HEK293 (cell line): Measurements from ENCODE around the gene SLC30A5.

Experiments used
- CTCF ChIA-PET: fragments of 350-600 bp; formaldehyde crosslinking; extraction: SDS; loops from one replicate; lab custom pipeline; 2021; ENCODE audit warnings: antibody characterized with exemption; lab: Yijun Ruan, JAX
- POLR2A ChIA-PET: fragments of 300-600 bp; formaldehyde crosslinking; extraction: SDS; loops from one replicate; lab custom pipeline; 2020; ENCODE audit warnings: antibody characterized with exemption, inconsistent platforms; lab: Yijun Ruan, JAX
- H3K27ac ChIP-seq: fragments of 200-500 bp; sonication (Bioruptor generic); 2 replicates; pipeline ENCODE4 v1.5.1; 2014; ENCODE audit warnings: low read depth, low read length, control low read depth, inconsistent platforms; ENCODE audit errors: extremely low read depth
- H3K36me3 ChIP-seq, 2 experiments: fragments of 200-500 bp in 1 of 2; sonication (Bioruptor generic) in 1 of 2; 1 replicate in 1 of 2; 2 replicates in 1 of 2; pipeline ENCODE4 v1.5.1; 2014 to 2017; ENCODE audit warnings: inconsistent platforms in 2 of 2, low read length in 2 of 2; ENCODE audit not compliant: control insufficient read depth in 2 of 2, insufficient read depth in 1 of 2
- H3K4me1 ChIP-seq: fragments of 200-500 bp; sonication (Bioruptor generic); 2 replicates; pipeline ENCODE4 v1.5.1; 2014; ENCODE audit warnings: mild to moderate bottlenecking, low read length, inconsistent platforms; ENCODE audit not compliant: control insufficient read depth, insufficient read depth
- H3K4me3 ChIP-seq: 2 replicates; pipeline ENCODE4 v1.5.1; 2011; ENCODE audit warnings: low read depth, mild to moderate bottlenecking, control low read depth, low read length, moderate library complexity
- H3K9me3 ChIP-seq: fragments of 200-500 bp; sonication (Bioruptor generic); 2 replicates; pipeline ENCODE4 v1.5.1; 2014; ENCODE audit warnings: low read depth, low read length, inconsistent platforms; ENCODE audit not compliant: control insufficient read depth, insufficient read depth
- GLI2 ChIP-seq: fragments of 450-650 bp; formaldehyde crosslinking; IDR thresholded peaks from 2 replicates; pipeline ENCODE4; 2017; ENCODE audit warnings: missing biosample characterization, missing genetic modification characterization, low read depth, borderline replicate concordance
- KLF7 ChIP-seq: fragments of 450-650 bp; formaldehyde crosslinking; IDR thresholded peaks from 2 replicates; pipeline ENCODE4 v1.5.1; 2016; ENCODE audit warnings: missing biosample characterization, missing genetic modification characterization, borderline replicate concordance
- MZF1 ChIP-seq: fragments of 450-650 bp; formaldehyde crosslinking; IDR thresholded peaks from 2 replicates; pipeline ENCODE4 v1.5.1; 2017; ENCODE audit warnings: missing biosample characterization, missing genetic modification characterization, borderline replicate concordance
- PATZ1 ChIP-seq: fragments of 450-650 bp; formaldehyde crosslinking; IDR thresholded peaks from 2 replicates; pipeline ENCODE4 v1.5.1; 2016; ENCODE audit warnings: missing biosample characterization, missing genetic modification characterization
- PRDM6 ChIP-seq: fragments of 450-650 bp; formaldehyde crosslinking; IDR thresholded peaks from 2 replicates; pipeline ENCODE4 v1.5.1; 2017; ENCODE audit warnings: missing biosample characterization, missing genetic modification characterization
- ZBTB10 ChIP-seq: fragments of 450-650 bp; formaldehyde crosslinking; IDR thresholded peaks from 2 replicates; pipeline ENCODE4 v1.5.1; 2016; ENCODE audit warnings: missing biosample characterization, missing genetic modification characterization
- ZFP37 ChIP-seq: fragments of 450-650 bp; formaldehyde crosslinking; IDR thresholded peaks from 2 replicates; pipeline ENCODE4 v1.5.1; 2016; ENCODE audit warnings: missing biosample characterization, missing genetic modification characterization
- ZNF112 ChIP-seq: fragments of 450-650 bp; formaldehyde crosslinking; IDR thresholded peaks from 2 replicates; pipeline ENCODE4 v1.5.0; 2017; ENCODE audit warnings: missing biosample characterization, missing genetic modification characterization
- ZNF155 ChIP-seq: fragments of 450-650 bp; formaldehyde crosslinking; IDR thresholded peaks from 2 replicates; pipeline ENCODE4 v1.5.1; 2016; ENCODE audit warnings: missing biosample characterization, missing genetic modification characterization
- ZNF157 ChIP-seq: fragments of 450-650 bp; formaldehyde crosslinking; IDR thresholded peaks from 2 replicates; pipeline ENCODE4 v1.5.1; 2016; ENCODE audit warnings: missing biosample characterization, missing genetic modification characterization
- ZNF19 ChIP-seq: fragments of 450-650 bp; formaldehyde crosslinking; IDR thresholded peaks from 2 replicates; pipeline ENCODE4; 2016; ENCODE audit warnings: missing biosample characterization, missing genetic modification characterization, low read depth
- ZNF214 ChIP-seq: fragments of 450-650 bp; formaldehyde crosslinking; IDR thresholded peaks from 2 replicates; pipeline ENCODE4 v1.5.1; 2017; ENCODE audit warnings: missing biosample characterization, mild to moderate bottlenecking, missing genetic modification characterization, borderline replicate concordance
- ZNF335 ChIP-seq: fragments of 450-650 bp; formaldehyde crosslinking; conservative IDR thresholded peaks from 2 replicates; pipeline ENCODE4 v1.5.1; 2016; ENCODE audit warnings: missing biosample characterization, missing genetic modification characterization
- ZNF580 ChIP-seq: fragments of 450-650 bp; formaldehyde crosslinking; IDR thresholded peaks from 2 replicates; pipeline ENCODE4 v1.5.1; 2016; ENCODE audit warnings: missing biosample characterization, missing genetic modification characterization
- ZNF664 ChIP-seq: fragments of 450-650 bp; formaldehyde crosslinking; IDR thresholded peaks from 2 replicates; pipeline ENCODE4 v1.5.1; 2016; ENCODE audit warnings: missing biosample characterization, missing genetic modification characterization
- ZNF704 ChIP-seq: fragments of 450-650 bp; formaldehyde crosslinking; IDR thresholded peaks from 2 replicates; pipeline ENCODE4 v1.5.1; 2016; ENCODE audit warnings: missing biosample characterization, missing genetic modification characterization
- ZNF791 ChIP-seq: fragments of 450-650 bp; formaldehyde crosslinking; IDR thresholded peaks from 2 replicates; pipeline ENCODE4 v1.5.1; 2016; ENCODE audit warnings: missing biosample characterization, missing genetic modification characterization
- ZSCAN4 ChIP-seq: fragments of 450-650 bp; formaldehyde crosslinking; IDR thresholded peaks from 2 replicates; pipeline ENCODE4 v1.5.1; 2017; ENCODE audit warnings: missing biosample characterization, missing genetic modification characterization
- ZSCAN5A ChIP-seq: fragments of 450-650 bp; formaldehyde crosslinking; IDR thresholded peaks from 2 replicates; pipeline ENCODE4 v1.5.1; 2016; ENCODE audit warnings: missing biosample characterization, missing genetic modification characterization

The SLC30A5 gene

GRCh38 chr5:69084195-69084594, 9.6 kb upstream of the SLC30A5 start (continued):
- no peak for TF ChIP-seq ZNF112 (tag by site-specific recombination)
- no peak for TF ChIP-seq ZNF155 (tag by site-specific recombination)
- no peak for TF ChIP-seq ZNF335
- no peak for TF ChIP-seq ZSCAN4 (tag by site-specific recombination)
- TF ChIP-seq ZFP37 (tag by site-specific recombination): no peak
- TF ChIP-seq ZNF664 (tag by site-specific recombination): no peak
- TF ChIP-seq ZBTB10 (tag by site-specific recombination): no peak
- TF ChIP-seq MZF1 (tag by site-specific recombination): no peak
- no peak for TF ChIP-seq ZNF157 (tag by site-specific recombination)
- TF ChIP-seq KLF7: no peak

- no peaks in the 10 kb centered on the region for H3K36me3 ChIP-seq
- H3K27ac ChIP-seq: no peak overlapping the region
- TF ChIP-seq ZNF214 (tag by site-specific recombination) (no peak), ZNF19 (tag by site-specific recombination) (no peak), GLI2 (tag by site-specific recombination) (no peak), ZNF791 (no peak), ZNF704 (no peak), PRDM6 (tag by site-specific recombination) (no peak), ZSCAN5A (tag by site-specific recombination) (no peak), ZNF580 (tag by site-specific recombination) (no peak), PATZ1 (no peak)
- no peaks in the 10 kb centered on the region for H3K4me1 ChIP-seq
- POLR2A ChIA-PET: interaction anchor here (2.1 kb wide), 1 partner anchor 9 kb away, joined by 13 read pairs; the partner anchor contains the start of gene SLC30A5
- CTCF ChIA-PET: interaction anchor here (0.5 to 3.9 kb wide), 9 partner anchors 8 to 634 kb away, joined by 3 to 36 read pairs (median 5); partner anchors contain the start of gene SLC30A5
- H3K4me3 ChIP-seq: no peak overlapping the region
- H3K9me3 ChIP-seq: no peaks in the 10 kb centered on the region
Observed at GRCh38 chr5:69084903-69085302, 8.9 kb upstream of the SLC30A5 start.
